GM23338 (cell line): ENCODE data around the gene SLC25A13. TPM values are rescaled to one million over a fixed set of nuclear protein-coding genes. Genes with fewer than 3 reads are reported as not detected.

Experiments
- ATAC-seq: fragments of 200-7000 bp; cut with Tn5 transposase; 3 replicates; pipeline ENCODE4 v1.9.1; 2020
- DNase-seq: peaks from one replicate; pipeline ENCODE4 v3.0.0-alpha.2; 2015; ENCODE audit warnings: low spot score
- H2AFZ ChIP-seq: fragments of 200-600 bp; sonication (generic); 2 replicates; pipeline ENCODE4 v1.8.0; 2016; ENCODE audit warnings: antibody characterized with exemption, mild to moderate bottlenecking, moderate library complexity
- H3F3A ChIP-seq: fragments of 200-600 bp; sonication (generic); replicated peaks from 2 replicates; pipeline ENCODE4 v1.8.0; 2017; ENCODE audit warnings: antibody characterized with exemption, mixed run types, low read depth
- H3K27ac ChIP-seq: fragments of 200-600 bp; sonication (generic); 2 replicates; pipeline ENCODE4 v1.6.1; 2016; ENCODE audit warnings: low read depth
- H3K27me3 ChIP-seq: fragments of 200-600 bp; sonication (generic); 2 replicates; pipeline ENCODE4 v1.8.0; 2016; ENCODE audit warnings: mild to moderate bottlenecking, mixed run types, moderate library complexity; ENCODE audit not compliant: insufficient read depth
- H3K36me3 ChIP-seq: fragments of 200-600 bp; sonication (generic); 2 replicates; pipeline ENCODE4 v1.8.0; 2016; ENCODE audit warnings: mild to moderate bottlenecking; ENCODE audit not compliant: insufficient read depth
- H3K4me1 ChIP-seq: fragments of 200-600 bp; sonication (generic); 2 replicates; pipeline ENCODE4 v1.8.0; 2016; ENCODE audit warnings: mild to moderate bottlenecking, moderate library complexity; ENCODE audit not compliant: insufficient read depth
- H3K4me2 ChIP-seq: fragments of 200-600 bp; sonication (generic); 2 replicates; pipeline ENCODE4 v1.7.1; 2017; ENCODE audit warnings: mixed run types
- H3K4me3 ChIP-seq: fragments of 200-600 bp; sonication (generic); 2 replicates; pipeline ENCODE4 v1.6.1; 2016; ENCODE audit warnings: mixed run types
- H3K79me2 ChIP-seq: fragments of 200-600 bp; sonication (generic); replicated peaks from 2 replicates; pipeline ENCODE4 v1.8.0; 2017; ENCODE audit warnings: mild to moderate bottlenecking; ENCODE audit not compliant: insufficient read depth
- H3K9me2 ChIP-seq: fragments of 200-600 bp; sonication (generic); 2 replicates; pipeline ENCODE4 v1.8.0; 2017; ENCODE audit not compliant: insufficient read depth
- H4K20me1 ChIP-seq: fragments of 200-600 bp; sonication (generic); replicated peaks from 2 replicates; pipeline ENCODE4 v1.8.0; 2017; ENCODE audit warnings: mild to moderate bottlenecking; ENCODE audit not compliant: insufficient read depth
- H3K27ac Mint-ChIP-seq: 2 replicates; pipeline ENCODE4 v1.8.0; 2020; ENCODE audit warnings: inconsistent platforms, mild to moderate bottlenecking, moderate library complexity, mixed read lengths
- H3K27me3 Mint-ChIP-seq: 3 replicates; pipeline ENCODE4 v1.8.0; 2022; ENCODE audit warnings: low read depth, mild to moderate bottlenecking, moderate library complexity, mixed read lengths, inconsistent platforms; ENCODE audit not compliant: insufficient read depth, poor library complexity
- H3K36me3 Mint-ChIP-seq: 3 replicates; pipeline ENCODE4 v1.8.0; 2021; ENCODE audit warnings: low read depth, mild to moderate bottlenecking, inconsistent platforms, moderate library complexity, mixed read lengths
- H3K4me1 Mint-ChIP-seq: 3 replicates; pipeline ENCODE4 v1.8.0; 2020; ENCODE audit warnings: mild to moderate bottlenecking, inconsistent platforms, mixed read lengths
- H3K4me3 Mint-ChIP-seq: 3 replicates; pipeline ENCODE4 v1.8.0; 2021; ENCODE audit warnings: moderate library complexity, mild to moderate bottlenecking, inconsistent platforms, mixed read lengths
- H3K9me3 Mint-ChIP-seq: 3 replicates; pipeline ENCODE4 v1.8.0; 2020; ENCODE audit warnings: moderate library complexity, mild to moderate bottlenecking, inconsistent platforms, mixed read lengths
- CREB1 ChIP-seq: fragments of 250-450 bp; sonication (Bioruptor Pico); IDR thresholded peaks from 2 replicates; pipeline ENCODE4 v1.5.0; 2020; ENCODE audit warnings: low read depth, mild to moderate bottlenecking, moderate library complexity
- CTCF ChIP-seq, 2 experiments: fragments of 200-600 bp in 1 of 2; sonication (generic) in 1 of 2; conservative IDR thresholded peaks; 2 replicates each; pipeline versions ENCODE4 v1.5.1 to v1.6.1; 2016 to 2017; ENCODE audit warnings: antibody characterized with exemption in 2 of 2, low read depth in 2 of 2, mild to moderate bottlenecking in 2 of 2, moderate library complexity in 1 of 2
- ETS1 ChIP-seq: IDR thresholded peaks from 2 replicates; pipeline ENCODE4 v1.6.1; 2016; ENCODE audit warnings: antibody characterized with exemption
- EZH2 ChIP-seq: fragments of 200-600 bp; sonication (generic); IDR thresholded peaks from one replicate; pipeline ENCODE4 v1.8.0; 2017; ENCODE audit warnings: antibody characterized with exemption, mild to moderate bottlenecking, low read depth; ENCODE audit not compliant: unreplicated experiment
- JUNB ChIP-seq: IDR thresholded peaks from one replicate; pipeline ENCODE4 v1.6.1; 2016; ENCODE audit warnings: antibody characterized with exemption; ENCODE audit not compliant: unreplicated experiment
- NANOG ChIP-seq: IDR thresholded peaks from 2 replicates; pipeline ENCODE4 v1.6.1; 2016; ENCODE audit warnings: antibody characterized with exemption, borderline replicate concordance
- POLR2AphosphoS5 ChIP-seq: IDR thresholded peaks from 2 replicates; pipeline ENCODE4 v1.6.1; 2016; ENCODE audit warnings: antibody characterized with exemption, low read depth
- STAT1 ChIP-seq: IDR thresholded peaks from one replicate; pipeline ENCODE4 v1.6.1; 2016; ENCODE audit warnings: antibody characterized with exemption; ENCODE audit not compliant: unreplicated experiment
- ZNF114 ChIP-seq: fragments of 250-450 bp; sonication (Bioruptor Pico); IDR thresholded peaks from 2 replicates; pipeline ENCODE4 v1.5.0; 2020; ENCODE audit warnings: mild to moderate bottlenecking, moderate library complexity
- ZNF331 ChIP-seq: fragments of 250-450 bp; sonication (Bioruptor Pico); IDR thresholded peaks from 2 replicates; pipeline ENCODE4 v1.5.0; 2020; ENCODE audit warnings: low read depth, mild to moderate bottlenecking, moderate library complexity
- ZNF462 ChIP-seq: fragments of 250-450 bp; sonication (Bioruptor Pico); IDR thresholded peaks from 2 replicates; pipeline ENCODE4 v1.5.0; 2020; ENCODE audit warnings: mild to moderate bottlenecking, moderate library complexity
- polyA plus RNA-seq: library from polyadenylated mRNA; unstranded; fragments of >200 nt; fragmentation: Nextera tagmentation; extraction: Ambion mirVana; gene quantifications from 2 replicates; pipeline ENCODE4 v1.2.1, GENCODE V29; 2016
- total RNA-seq: library from RNA; depleted of rRNA; stranded (reverse); fragments of >200 nt; shearing (Covaris generic); gene quantifications from 2 replicates; pipeline ENCODE4 v1.2.3, GENCODE V29; 2014

SLC25A13 gene
- total and polyA plus RNA-seq, 2 experiments from 2014 or later: 51.1 to 84.6 TPM

GRCh38 chr7:96266015-96266414 is 55.9 kb downstream of the SLC25A13 start (continued):
- TF ChIP-seq ZNF462 (CRISPR knock-in tag): no peak
- no peak for TF ChIP-seq CREB1 (CRISPR knock-in tag)
- TF ChIP-seq NANOG: no peak

- Mint-ChIP-seq H3K27me3 (no peaks in the 10 kb centered on the region), H3K27ac (no peak overlapping the region), H3K4me3 (no peak overlapping the region), H3K36me3 (peaks cover 11% of the 10 kb centered on the region; the same call in 2 of the 3 replicates), H3K9me3 (0 out of 3 replicates have a peak, but pooled peaks cover 3% of the 10 kb centered on the region), H3K4me1 (peaks cover 12% of the 10 kb centered on the region; the same call in 2 of the 3 replicates)
- Histone ChIP-seq H3K9me2 (no peaks in the 10 kb centered on the region), H2AFZ (no peak overlapping the region), H3K4me2 (no peak overlapping the region; the same call in 1 of the 2 replicates), H4K20me1 (peaks cover 24% of the 10 kb centered on the region), H3K36me3 (no peaks in the 10 kb centered on the region), H3F3A (no peaks in the 10 kb centered on the region), H3K27ac (no peak overlapping the region), H3K4me3 (no peak overlapping the region), H3K79me2 (peaks cover 79% of the 10 kb centered on the region), H3K4me1 (peaks cover 21% of the 10 kb centered on the region; the same call in 1 of the 2 replicates), H3K27me3 (no peaks in the 10 kb centered on the region)
- ATAC-seq (no peak), DNase-seq (no peak)
- no peak for TF ChIP-seq STAT1
- TF ChIP-seq POLR2AphosphoS5: no peak
- no peak for TF ChIP-seq CTCF (conservative IDR thresholded peaks at IDR 0.05; ENCODE audit: low read depth in 2 of 2)
- TF ChIP-seq ZNF114 (CRISPR knock-in tag): no peak
- TF ChIP-seq JUNB: no peak
- no peak for TF ChIP-seq EZH2
- TF ChIP-seq ZNF331: no peak
- TF ChIP-seq ETS1: no peak
Measured at GRCh38 chr7:96253964-96254363, 67.9 kb downstream of the SLC25A13 start.
